Measurements from ENCODE around the gene TEAD4. TPM values are rescaled to one million over a fixed set of nuclear protein-coding genes. Genes with fewer than 3 reads are reported as not detected.

The TEAD4 gene
- 1 to 10 TPM in 4 of 6 experiments, under 1 TPM in 2; 0.81 to 8.5 (median 3.0) TPM for total RNA-seq
- long read RNA-seq = 0 reads

DNA sequence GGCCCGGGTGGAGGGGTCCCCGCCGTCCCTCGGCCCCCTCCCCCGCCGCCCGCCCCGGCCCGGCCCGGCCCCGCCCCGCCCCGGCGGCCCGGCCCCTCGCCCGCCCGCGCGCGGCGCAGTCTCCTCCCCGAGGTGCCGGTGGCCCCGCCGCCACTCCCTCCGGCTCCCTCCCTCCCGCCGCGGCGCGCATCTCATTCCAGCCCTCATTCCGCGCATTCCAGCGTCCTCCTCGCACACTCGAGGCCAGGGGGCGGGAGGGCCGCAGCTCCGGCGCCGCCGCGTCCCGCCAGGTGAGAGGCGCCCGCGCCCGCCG lies at the start of gene TEAD4:
TSS of gene TEAD4 (plus strand) at position 206 of the 313 bp plus-strand sequence.
- DNase-seq = peak in 2 of 3 donors; percentile 54 to 75
- peak within 1 kb of the TSS; percentile 15 to 46 (median 37) for H3K27ac ChIP-seq

DNA sequence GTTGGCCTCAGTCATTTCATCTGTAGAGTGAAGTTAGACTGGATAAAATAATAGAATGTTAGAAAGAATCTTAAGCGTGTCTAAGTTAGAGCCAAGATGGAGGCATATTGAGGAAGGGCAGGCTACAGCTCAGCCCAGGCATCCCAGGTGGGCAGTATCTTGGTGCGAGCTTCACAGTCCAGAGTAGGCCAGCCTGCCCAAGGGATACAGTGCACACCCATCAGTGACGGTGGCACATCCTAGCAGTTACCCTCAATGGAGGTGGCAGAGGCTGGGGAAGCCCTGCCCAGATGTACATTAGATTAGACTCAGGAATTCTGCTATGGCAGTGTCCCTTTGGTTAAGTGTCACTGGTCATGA lies 47.0 kb upstream of the TEAD4 start:
- ATAC-seq (no peak), DNase-seq (no peak)
- Histone ChIP-seq H3K36me3 (peaks cover 0 to 4% (median 0%) of the 10 kb centered on the region in 4 donors), H3K4me3 (no peak overlapping the region), H3K27me3 (no peaks in the 10 kb centered on the region), H3K4me1 (no peaks in the 10 kb centered on the region), H3K27ac (no peak overlapping the region), H3K9me3 (no peaks in the 10 kb centered on the region)
- TF ChIP-seq POLR2A (IDR thresholded peaks at IDR 0.05) = no peak
- TF ChIP-seq, protein P1, sequence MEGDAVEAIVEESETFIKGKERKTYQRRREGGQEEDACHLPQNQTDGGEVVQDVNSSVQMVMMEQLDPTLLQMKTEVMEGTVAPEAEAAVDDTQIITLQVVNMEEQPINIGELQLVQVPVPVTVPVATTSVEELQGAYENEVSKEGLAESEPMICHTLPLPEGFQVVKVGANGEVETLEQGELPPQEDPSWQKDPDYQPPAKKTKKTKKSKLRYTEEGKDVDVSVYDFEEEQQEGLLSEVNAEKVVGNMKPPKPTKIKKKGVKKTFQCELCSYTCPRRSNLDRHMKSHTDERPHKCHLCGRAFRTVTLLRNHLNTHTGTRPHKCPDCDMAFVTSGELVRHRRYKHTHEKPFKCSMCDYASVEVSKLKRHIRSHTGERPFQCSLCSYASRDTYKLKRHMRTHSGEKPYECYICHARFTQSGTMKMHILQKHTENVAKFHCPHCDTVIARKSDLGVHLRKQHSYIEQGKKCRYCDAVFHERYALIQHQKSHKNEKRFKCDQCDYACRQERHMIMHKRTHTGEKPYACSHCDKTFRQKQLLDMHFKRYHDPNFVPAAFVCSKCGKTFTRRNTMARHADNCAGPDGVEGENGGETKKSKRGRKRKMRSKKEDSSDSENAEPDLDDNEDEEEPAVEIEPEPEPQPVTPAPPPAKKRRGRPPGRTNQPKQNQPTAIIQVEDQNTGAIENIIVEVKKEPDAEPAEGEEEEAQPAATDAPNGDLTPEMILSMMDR (IDR thresholded peaks at IDR 0.05) = no peak
- WGBS (ENCODE audit: insufficient coverage, low coverage, low lambda C conversion rate, missing lambda C conversion rate) = no CpG with 5 or more reads among the region's 3 CpGs
- intact Hi-C loops (cut with DNase I) = no loop called here

More for the DNA sequence above, at the start of gene TEAD4:
- Histone ChIP-seq H3K4me1 (peaks cover 0 to 7% (median 0%) of the 10 kb centered on the region in 4 donors), H3K27me3 (no peaks in the 10 kb centered on the region), H3K4me3 (peak within 1 kb of the TSS; percentile 36 to 51 (median 40)), H3K36me3 (no peaks in the 10 kb centered on the region), H3K9me3 (no peaks in the 10 kb centered on the region)
- intact Hi-C loops (cut with DNase I) = no loop called here
- WGBS (ENCODE audit: insufficient coverage, low coverage, low lambda C conversion rate, missing lambda C conversion rate) = 0% methylated on average over 5 of the region's 50 CpGs
- TF ChIP-seq POLR2A (IDR thresholded peaks at IDR 0.05) = no peak
- TF ChIP-seq, protein P1 (IDR thresholded peaks at IDR 0.05) = no peak
- peak; percentile 63 to 68 (median 66) for ATAC-seq

DNA sequence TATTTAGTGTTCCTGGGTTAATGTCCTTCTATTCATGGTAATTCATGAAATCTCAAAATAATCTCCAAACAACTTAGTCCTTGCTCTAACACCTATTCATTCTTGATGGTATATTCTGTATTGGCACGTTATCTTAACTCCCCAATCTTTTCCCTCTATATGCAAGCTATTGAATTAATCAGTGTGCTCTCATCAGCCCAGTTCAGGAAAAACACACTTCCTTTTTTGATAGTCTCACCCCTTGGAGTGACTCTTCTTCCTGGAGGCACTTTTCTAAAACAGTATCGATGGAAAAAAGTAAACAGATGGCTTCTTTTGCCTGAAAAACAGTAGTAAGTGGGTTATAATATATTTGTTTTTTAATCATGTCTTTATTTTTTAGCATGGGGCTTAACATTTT lies 39.9 kb upstream of the TEAD4 start:
- H3K27ac ChIP-seq = no peak overlapping the region
- H3K27me3 ChIP-seq = no peaks in the 10 kb centered on the region
- TF ChIP-seq POLR2A (IDR thresholded peaks at IDR 0.05) = no peak
- peaks cover 0 to 16% (median 3%) of the 10 kb centered on the region in 4 donors for H3K36me3 ChIP-seq
- 66% methylated on average over 2 of the region's 2 CpGs for WGBS (ENCODE audit: insufficient coverage, low coverage, low lambda C conversion rate, missing lambda C conversion rate)
- no peaks in the 10 kb centered on the region for H3K9me3 ChIP-seq
- no peak for ATAC-seq
- no peak for DNase-seq
- H3K4me3 ChIP-seq = no peak overlapping the region
- intact Hi-C loops (cut with DNase I) = no loop called here
- no peaks in the 10 kb centered on the region for H3K4me1 ChIP-seq

- 87% methylated on average over 2 of the region's 2 CpGs for WGBS (ENCODE audit: insufficient coverage, low coverage, low lambda C conversion rate, missing lambda C conversion rate)
- intact Hi-C loops (cut with DNase I) = no loop called here
- TF ChIP-seq, protein P1 (IDR thresholded peaks at IDR 0.05) = no peak
- no peak for TF ChIP-seq POLR2A (IDR thresholded peaks at IDR 0.05)
- peaks cover 0 to 18% (median 3%) of the 10 kb centered on the region in 4 donors for H3K36me3 ChIP-seq
- H3K4me1 ChIP-seq = no peaks in the 10 kb centered on the region
- DNase-seq = no peak
- no peaks in the 10 kb centered on the region for H3K27me3 ChIP-seq
- H3K9me3 ChIP-seq = no peaks in the 10 kb centered on the region
- no peak overlapping the region for H3K27ac ChIP-seq
- no peak for ATAC-seq
- H3K4me3 ChIP-seq = no peak overlapping the region
These were observed 36.9 kb upstream of the TEAD4 start for GRCh38 chr12:2922329-2922728.

DNA sequence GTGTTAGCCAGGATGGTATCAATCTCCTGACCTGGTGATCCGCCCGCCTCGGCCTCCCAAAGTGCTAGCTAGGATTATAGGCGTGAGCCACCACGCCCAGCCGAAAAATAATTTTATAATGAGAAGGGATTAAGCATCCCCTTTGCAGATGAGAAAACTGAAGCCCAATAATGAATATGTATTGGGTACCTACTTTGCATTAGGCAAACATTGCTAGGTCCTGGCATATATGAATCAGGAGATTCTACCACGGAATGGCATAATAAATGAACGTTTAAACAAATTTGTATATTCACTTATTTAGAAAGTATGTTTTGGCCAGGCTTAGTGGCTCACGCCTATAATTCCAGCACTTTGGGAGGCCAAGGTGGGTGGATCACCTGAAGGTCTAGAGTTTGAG lies 36.1 kb upstream of the TEAD4 start:
- DNase-seq (no peak), ATAC-seq (no peak)
- Histone ChIP-seq H3K36me3 (peaks cover 0 to 18% (median 3%) of the 10 kb centered on the region in 4 donors), H3K27me3 (no peaks in the 10 kb centered on the region), H3K27ac (no peak overlapping the region), H3K4me1 (no peaks in the 10 kb centered on the region), H3K4me3 (no peak overlapping the region), H3K9me3 (no peaks in the 10 kb centered on the region)
- intact Hi-C loops (cut with DNase I) = no loop called here
- TF ChIP-seq POLR2A (IDR thresholded peaks at IDR 0.05) = no peak
- TF ChIP-seq, protein P1 (IDR thresholded peaks at IDR 0.05) = no peak
- 90% methylated on average over 7 of the region's 9 CpGs for WGBS (ENCODE audit: insufficient coverage, low coverage, low lambda C conversion rate, missing lambda C conversion rate)
